H54 (cell line): ENCODE data around the gene HCN2.
A peak's percentile ranks its signal among the peaks of the same experiment; 100 is the strongest.
"Not testable (repeated sequence)": the region's sequence is repeated elsewhere in the genome, so short reads cannot be mapped to it uniquely, and the experiment has no call there.

Source experiments
- DNase-seq: peaks from one replicate; pipeline ENCODE4 v3.0.0; 2011; ENCODE audit warnings: low spot score, mixed read lengths; ENCODE audit not compliant: insufficient read length
- FAIRE-seq: peaks from 3 replicates; lab custom pipeline; 2011; peaks lifted over from hg19 to GRCh38; lab: Jason Lieb, UNC
- POLR2A ChIP-seq: IDR thresholded peaks from 2 replicates; pipeline ENCODE4 v1.6.1; 2011; ENCODE audit warnings: low read depth, mild to moderate bottlenecking, low read length

HCN2 gene

DNA sequence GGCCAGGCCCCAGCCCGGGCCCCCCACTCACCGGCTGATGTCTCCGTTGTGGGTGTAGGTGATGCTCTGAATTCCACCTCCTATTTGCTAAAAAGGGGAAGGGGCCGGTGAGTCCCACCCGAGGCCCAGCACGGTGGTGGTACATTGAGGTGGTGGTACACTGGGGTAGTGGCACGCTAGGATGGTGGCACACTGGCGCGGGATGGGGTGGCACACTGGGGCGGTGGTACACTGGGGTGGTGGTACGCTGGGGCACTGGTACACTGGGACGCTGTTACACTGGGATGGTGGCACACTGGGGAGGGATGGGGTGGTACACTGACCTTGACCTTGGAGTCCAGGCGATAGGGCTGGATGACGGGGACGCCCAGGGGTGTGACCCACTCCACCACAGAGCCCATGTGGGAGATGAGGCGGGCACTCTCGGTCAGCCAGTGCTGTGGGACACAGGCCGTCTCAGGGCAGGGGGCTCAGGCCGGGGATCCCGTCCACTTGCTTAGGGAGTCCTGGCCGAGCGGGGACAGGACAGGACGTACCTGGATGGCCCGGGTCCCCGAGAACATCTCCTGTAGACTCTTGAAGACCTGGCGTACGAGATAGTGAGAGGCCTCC is 29.1 kb downstream of the HCN2 start:
- FAIRE-seq (no peak), DNase-seq (no peak)

DNA sequence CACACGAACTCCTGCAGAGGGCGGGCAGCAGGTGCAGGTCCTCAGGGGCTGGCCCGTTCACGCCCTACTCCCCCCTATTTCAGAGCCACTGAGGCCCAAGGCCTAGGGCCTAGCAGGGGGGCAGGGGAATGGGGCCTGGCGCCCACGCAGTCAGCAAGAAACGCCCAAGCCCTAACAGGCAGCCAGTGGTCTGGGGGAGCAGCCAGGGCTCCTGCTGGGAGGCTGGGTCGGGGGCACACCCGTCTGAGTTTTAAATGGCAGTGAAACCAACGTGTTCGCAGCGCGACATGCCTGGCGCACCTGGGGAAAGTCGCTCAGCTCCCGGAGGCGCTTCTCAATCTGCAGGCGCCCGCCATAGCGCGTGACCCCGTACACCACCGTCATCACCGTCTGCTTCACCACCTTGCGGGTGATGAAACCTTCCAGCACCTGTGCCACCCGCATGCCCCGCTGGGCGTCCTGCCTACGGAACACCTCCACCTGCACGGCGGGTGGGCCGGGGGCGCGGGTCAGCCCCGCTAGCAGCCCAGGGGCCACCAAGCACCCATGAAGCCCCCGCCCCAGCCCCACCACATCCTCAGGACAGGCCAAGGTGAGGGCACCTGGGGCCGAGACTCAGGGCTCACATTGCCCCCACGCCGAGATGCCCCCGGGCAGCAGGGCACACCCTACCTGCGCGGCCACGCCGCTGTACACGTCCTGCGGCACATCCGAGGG is 29.8 kb downstream of the HCN2 start:
- TF ChIP-seq POLR2A = no peak

More for the DNA sequence above, 29.1 kb downstream of the HCN2 start:
- no peak for TF ChIP-seq POLR2A

DNA sequence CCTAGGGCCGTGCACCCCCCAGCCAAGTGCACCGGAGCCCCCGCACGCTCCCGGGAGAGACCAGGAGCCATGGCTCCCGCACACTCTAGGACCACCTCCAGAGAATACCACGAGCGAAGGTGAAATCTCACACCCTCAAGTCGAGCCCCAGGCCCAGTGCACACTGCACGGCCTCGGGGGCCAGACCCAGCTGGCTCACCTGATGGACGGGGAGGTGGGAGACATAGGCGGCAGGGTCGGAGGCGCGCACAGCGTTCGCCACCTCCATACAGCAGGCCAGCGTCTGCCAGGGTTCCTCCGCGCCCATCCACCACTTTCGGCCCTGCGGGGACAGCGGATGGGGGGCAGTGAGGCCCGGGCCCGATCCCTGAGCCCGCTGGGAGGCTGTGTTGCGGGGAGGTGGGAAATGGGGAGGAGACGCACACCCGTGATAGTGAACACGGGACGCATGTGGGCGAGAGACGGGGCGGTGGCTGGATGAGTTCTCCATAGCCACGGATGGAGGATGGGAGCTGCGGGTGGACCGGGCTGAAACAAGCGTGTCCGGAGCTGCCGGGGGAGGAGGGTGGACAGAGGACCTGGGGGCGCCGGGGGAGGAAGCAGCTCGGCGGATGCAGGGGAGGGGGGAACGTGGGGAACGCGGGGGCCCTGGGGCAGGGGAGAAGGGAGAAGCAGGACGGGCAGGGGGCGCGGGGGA is 30.6 kb downstream of the HCN2 start:
- DNase-seq (no peak), FAIRE-seq (no peak)
- TF ChIP-seq POLR2A = no peak

More for the DNA sequence above, 29.8 kb downstream of the HCN2 start:
- DNase-seq = no peak
- FAIRE-seq = no peak

DNA sequence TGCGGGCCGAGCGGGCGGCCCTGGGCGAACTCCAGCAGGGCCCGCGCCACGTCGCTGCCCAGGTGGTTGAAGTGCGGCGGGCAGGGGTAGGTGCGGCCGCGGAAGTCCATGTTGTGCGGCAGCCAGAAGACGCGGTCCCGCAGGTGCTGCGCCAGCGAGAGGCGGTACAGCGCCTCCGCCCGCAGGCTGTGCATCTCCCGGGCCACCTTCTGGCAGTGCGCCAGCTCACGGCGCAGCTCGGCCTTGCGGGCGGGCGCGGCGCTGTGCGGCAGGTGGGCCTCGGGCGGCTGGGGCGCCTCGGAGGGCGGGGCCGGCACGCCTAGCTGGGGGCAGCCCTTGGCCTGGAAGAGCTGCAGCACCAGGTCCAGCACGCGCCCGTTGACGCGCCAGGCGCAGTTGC is 31.5 kb downstream of the HCN2 start:
- FAIRE-seq, DNase-seq: not testable (repeated sequence)

DNA sequence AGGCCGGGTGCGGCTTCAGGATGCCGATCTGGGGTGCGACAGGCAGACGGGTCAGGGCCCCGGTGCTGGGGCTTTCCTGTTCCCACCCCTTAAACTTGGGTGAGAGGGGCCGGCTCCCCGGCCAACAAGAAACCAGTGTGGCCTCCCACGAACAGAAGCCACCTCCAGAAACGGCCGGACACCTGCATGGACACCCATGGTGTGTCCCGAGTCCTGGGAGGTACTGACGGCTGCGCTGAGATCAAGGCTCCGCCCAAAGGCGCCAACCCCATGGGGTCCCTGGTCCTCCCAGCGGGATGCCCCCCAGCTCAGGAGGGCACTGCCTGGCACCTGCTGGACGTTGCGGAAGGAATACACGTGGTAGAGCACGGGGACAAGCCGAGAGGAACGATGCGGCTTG is 32.1 kb downstream of the HCN2 start:
- DNase-seq = no peak
- no peak for TF ChIP-seq POLR2A
- no peak for FAIRE-seq

DNA sequence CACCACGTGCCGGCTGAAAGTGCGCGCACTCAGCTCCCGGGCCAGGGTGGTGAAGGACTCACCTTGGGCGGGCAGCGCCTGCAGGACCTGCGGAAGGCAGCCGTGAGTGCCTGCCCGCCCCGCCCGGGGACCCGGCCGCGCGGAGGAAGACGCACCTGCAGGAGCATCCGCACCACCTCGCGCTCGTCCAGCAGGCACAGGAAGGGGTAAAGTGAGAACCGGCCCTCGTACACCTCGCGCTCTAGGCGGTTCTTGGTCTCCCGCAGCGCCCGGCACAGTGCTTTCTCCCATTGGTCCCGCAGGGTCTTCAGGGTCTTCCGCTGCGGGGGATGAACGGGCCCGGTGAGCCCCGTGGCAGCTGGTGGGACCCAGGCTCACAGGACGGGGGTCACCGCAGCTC is 33.0 kb downstream of the HCN2 start:
- no peak for TF ChIP-seq POLR2A
- DNase-seq (no peak), FAIRE-seq (no peak)

DNA sequence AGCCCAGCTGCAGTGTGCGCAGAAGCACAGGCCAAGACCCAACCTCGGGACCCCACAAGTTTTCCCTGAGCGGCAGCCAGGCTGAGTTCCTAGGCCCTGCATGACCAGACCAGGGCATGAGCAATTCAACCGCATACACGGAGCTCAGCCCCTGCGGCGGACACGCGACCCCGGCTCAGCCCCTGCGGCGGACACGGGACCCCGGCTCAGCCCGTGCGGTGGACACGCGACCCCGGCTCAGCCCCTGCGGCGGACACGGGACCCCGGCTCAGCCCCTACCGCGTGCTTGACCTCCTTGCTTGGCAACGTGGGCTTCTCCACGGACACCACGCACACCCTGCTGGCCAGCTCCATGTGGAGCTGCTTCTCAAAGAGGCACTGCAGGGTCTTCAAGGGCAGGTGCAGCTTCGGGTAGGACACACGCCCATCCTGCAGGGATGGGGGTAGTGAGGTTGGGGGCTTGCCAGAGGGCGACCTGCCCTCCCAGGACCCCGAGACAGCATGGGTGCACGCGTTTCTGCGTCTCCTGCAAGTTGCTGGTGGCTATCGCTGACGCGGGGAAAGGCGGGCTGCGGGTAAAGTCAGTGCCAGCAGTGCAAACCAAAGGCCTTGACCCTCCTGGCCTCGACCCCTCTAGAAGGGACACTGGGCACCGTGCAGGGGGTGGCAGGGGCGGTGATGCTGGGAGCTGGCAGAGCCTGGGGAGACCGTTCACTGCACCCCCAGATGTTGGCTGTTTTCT is 33.7 kb downstream of the HCN2 start:
- FAIRE-seq (no peak), DNase-seq (no peak)
- TF ChIP-seq POLR2A = no peak

DNA sequence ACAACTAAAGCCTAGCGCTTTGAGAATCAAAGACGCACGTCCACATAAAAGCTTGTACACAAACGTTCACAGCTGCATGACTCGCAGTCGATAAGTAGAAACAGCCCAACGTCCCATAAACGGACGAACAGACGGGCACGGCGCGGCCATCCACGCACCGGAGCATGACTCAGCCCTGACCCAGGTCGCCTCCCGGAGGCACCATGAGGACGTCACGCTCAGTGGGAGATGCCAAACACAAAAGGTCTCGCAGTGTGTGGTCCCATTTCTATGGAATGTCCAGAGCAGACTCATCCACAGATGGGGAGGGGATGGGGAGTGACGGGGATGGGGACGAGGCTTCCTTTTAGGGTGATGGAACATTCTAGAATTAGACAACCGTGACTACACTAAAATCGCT is 34.3 kb downstream of the HCN2 start:
- DNase-seq = peak; percentile 98
- FAIRE-seq = peak; percentile 93
- no peak for TF ChIP-seq POLR2A

DNA sequence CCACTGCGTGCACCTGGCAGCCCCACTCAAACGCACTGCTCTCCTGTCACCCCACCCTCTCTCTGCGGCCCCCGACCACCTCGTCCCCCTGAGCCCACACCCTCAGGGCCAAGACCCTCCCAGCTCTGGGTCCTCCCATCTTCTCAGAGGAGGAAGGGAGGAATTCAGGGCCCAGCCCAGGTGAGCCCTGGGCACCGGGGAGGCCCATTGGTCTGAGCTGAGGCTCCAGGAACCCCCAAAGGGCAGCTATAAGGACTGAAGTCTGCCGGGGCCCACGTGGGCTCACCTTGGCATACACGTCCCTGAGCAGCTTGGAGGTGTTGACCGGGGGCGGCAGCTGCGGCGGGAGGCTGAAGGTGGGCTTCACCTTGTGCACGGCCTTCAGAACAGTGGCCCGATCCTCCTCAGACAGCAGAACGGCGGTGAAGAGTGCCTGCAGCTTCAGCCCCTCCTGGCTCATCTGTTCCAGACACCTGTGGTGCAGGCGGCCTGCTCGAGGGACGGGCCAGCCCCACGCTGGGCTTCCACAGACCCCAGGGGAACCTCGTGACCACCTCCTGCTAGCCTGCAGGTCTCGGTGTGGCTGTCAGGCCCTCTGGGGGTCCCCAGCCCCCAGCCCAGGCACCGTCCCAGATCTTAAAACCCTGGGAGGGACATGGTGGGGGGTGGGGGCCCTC is 34.9 kb downstream of the HCN2 start:
- FAIRE-seq (no peak), DNase-seq (no peak)
- TF ChIP-seq POLR2A = no peak

DNA sequence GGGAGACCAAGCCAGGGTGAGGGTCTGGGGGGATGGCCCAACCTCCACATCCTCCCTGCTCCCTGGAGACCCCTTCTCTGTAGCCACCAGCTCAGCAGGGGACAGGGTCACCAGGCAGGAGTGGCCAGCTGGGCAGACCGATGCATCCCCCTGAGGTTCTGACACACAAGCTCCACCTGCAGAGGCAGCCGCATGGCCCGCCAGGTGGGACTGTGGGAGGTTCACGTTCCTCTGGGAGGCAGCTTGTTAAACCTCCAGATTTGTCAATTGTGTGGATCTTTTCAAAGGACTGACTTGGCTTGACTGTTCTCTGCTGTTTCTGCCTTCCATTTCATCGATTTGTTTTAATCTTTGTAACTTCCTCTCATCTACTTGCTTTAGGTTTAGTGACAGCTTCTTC is 35.6 kb downstream of the HCN2 start:
- DNase-seq (no peak), FAIRE-seq (no peak)
- no peak for TF ChIP-seq POLR2A

DNA sequence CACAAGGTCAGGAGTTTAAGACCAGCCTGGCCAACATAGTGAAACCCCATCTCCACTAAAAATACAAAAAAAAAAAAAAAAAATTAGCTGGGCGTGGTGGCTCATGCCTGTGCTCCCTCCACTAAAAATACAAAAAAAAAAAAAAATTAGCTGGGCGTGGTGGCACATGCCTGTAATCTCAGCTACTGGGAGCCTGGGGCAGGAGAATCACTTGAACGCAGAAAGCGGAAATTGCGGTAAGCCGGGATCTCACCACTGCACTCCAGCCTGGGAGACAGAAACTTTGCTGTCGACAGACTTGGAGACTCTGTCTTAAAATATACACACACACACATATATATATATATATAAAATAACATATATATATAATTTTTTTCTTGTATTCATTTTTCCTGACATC is 36.9 kb downstream of the HCN2 start:
- FAIRE-seq = not testable (repeated sequence)

DNA sequence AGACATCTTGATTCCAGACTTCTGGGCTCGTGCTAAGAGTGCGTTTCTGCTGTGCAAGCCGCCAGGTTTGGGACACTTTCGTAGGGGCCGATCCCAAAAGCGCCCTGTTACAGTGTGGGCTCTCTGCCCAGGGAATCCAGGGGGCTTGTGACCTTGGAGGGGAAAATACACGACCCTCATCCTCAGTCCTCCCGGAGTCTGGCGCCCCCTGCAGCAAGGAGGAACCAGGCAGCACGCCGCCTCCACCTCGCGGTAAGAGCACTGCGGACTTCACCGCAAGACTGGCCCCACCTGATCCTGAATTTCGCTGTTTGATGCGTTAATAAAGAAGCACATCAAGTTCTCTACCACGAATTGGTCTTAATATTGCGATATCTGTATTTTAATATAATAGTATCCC is 38.5 kb downstream of the HCN2 start:
- FAIRE-seq (no peak), DNase-seq (no peak)
- no peak for TF ChIP-seq POLR2A

More for the DNA sequence above, 36.9 kb downstream of the HCN2 start:
- not testable (repeated sequence) for DNase-seq

DNA sequence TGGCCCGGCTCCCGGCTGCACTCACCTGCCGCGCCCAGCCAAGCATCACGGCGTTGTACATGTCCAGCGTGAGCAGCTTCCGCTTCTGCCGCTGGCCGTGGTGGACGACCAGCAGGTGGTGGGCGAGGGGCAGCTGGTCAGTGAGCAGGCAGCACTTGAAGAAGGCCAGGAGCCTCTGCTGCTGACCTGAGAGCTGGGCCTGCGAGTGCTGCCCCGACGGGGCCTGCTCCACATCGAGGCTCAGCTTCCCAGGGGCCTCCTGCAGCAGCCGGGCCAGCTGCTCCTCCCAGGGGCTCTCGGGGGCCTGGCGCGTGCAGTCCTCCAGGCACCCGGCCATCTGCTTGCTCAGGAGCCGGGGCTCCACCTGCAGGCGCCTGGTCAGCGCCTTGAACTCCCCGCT is 39.8 kb downstream of the HCN2 start:
- not testable (repeated sequence) for FAIRE-seq, DNase-seq
